Esophagus muscularis mucosa (tissue), 4 donors: ENCODE measurements around the gene TRAPPC3L. TPM values are rescaled to one million over a fixed set of nuclear protein-coding genes. Genes with fewer than 3 reads are reported as not detected.

Experiments
- DNase-seq: peaks from one replicate; pipeline ENCODE4 v3.0.0-alpha.2; 2017; ENCODE audit errors: extremely low spot score
- H3K27ac ChIP-seq, 4 donors: fragments of 200-600 bp; sonication (generic); replicated peaks in 1 of 4; 1 replicate in 3 of 4; 2 replicates in 1 of 4; pipeline ENCODE4 v1.5.1; 2016 to 2019; ENCODE audit warnings: mild to moderate bottlenecking in 1 of 4
- H3K27me3 ChIP-seq, 4 donors: fragments of 200-600 bp; sonication (generic); one replicate each; pipeline versions ENCODE4 v1.5.1 to v1.6.0; 2016 to 2019
- H3K36me3 ChIP-seq, 4 donors: fragments of 200-600 bp; sonication (generic); one replicate each; pipeline ENCODE4 v1.5.1; 2016 to 2019
- H3K4me1 ChIP-seq, 4 donors: fragments of 200-600 bp; sonication (generic); one replicate each; pipeline ENCODE4 v1.5.1; 2016 to 2019
- H3K4me3 ChIP-seq, 4 donors: fragments of 200-600 bp; sonication (generic); 1 replicate in 2 of 4; 2 replicates in 2 of 4; pipeline ENCODE4 v1.5.1; 2016 to 2019; ENCODE audit warnings: mild to moderate bottlenecking in 4 of 4, moderate library complexity in 1 of 4
- H3K9me3 ChIP-seq, 4 donors: fragments of 200-600 bp; sonication (generic); 1 replicate in 3 of 4; 2 replicates in 1 of 4; pipeline ENCODE4 v1.5.1; 2016 to 2019
- EP300 ChIP-seq: sonication (generic); formaldehyde crosslinking; IDR thresholded peaks from one replicate; pipeline ENCODE4 v1.6.1; 2017; ENCODE audit warnings: antibody characterized with exemption
- POLR2A ChIP-seq: fragments of 450-650 bp; IDR thresholded peaks from one replicate; pipeline ENCODE4 v1.6.1; 2017; ENCODE audit warnings: antibody characterized with exemption, moderate library complexity, mild to moderate bottlenecking, low read depth
- POLR2AphosphoS5 ChIP-seq, 2 donors: sonication (generic); formaldehyde crosslinking; IDR thresholded peaks; one replicate each; pipeline ENCODE4 v1.6.1; 2017; ENCODE audit warnings: antibody characterized with exemption in 2 of 2
- WGBS: methylation state at CpG from one replicate; pipeline ENCODE4 v1.1.5; 2018; 5-methylcytosine and 5-hydroxymethylcytosine counted together
- intact Hi-C: fragments of 100-400 bp; cut with DNase I; formaldehyde crosslinking; loops from one replicate; pipeline ENCODE4 v1.15.1; 2023
- total RNA-seq, 4 donors: library from RNA; depleted of rRNA; stranded (reverse); fragments of >200 nt; gene quantifications; one replicate each; pipeline versions ENCODE4 v1.1.0 to v1.2.1, GENCODE V29; 2016
- TF ChIP-seq, protein P1 (sequence below), 3 experiments: fragments of 200-600 bp in 2 of 3; fragments of 450-650 bp in 1 of 3; sonication (generic) in 2 of 3; IDR thresholded peaks; one replicate each; pipeline ENCODE4 v1.5.1; 2017 to 2019; ENCODE audit warnings: antibody characterized with exemption in 3 of 3, mild to moderate bottlenecking in 2 of 3, moderate library complexity in 1 of 3

Gene TRAPPC3L
- total RNA-seq, 4 donors from 2014 or later = 0.42 TPM; not detected in 3

DNA sequence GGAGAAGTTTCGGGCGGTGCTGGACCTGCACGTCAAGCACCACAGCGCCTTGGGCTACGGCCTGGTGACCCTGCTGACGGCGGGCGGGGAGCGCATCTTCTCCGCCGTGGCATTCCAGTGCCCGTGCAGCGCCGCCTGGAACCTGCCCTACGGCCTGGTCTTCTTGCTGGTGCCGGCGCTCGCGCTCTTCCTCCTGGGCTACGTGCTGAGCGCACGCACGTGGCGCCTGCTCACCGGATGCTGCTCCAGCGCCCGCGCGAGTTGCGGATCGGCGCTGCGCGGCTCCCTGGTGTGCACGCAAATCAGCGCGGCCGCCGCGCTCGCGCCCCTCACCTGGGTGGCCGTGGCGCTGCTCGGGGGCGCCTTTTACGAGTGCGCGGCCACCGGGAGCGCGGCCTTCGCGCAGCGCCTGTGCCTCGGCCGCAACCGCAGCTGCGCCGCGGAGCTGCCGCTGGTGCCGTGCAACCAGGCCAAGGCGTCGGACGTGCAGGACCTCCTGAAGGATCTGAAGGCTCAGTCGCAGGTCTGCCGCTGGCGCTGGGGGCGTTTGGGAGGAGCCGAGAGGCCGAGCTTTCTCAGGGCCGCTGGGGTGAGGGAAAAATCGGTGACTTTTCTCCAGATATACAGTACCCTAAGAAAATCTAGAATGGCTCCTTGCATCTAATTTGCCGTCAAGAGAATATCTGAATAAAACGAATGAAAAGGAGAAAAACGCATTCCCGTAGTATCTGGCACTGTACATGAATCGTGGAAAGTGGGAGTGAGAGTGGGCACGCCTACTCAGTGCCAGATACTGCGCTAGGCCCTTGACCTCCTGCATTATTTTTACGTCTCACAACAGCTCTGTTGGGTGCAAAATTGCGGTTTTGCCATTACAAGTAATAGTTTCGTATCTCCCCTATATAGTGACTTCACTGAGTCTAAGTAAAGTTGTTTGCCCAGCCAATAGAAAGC, 83.3 kb downstream of the TRAPPC3L start:
- intact Hi-C loops = no loop called here
- Histone ChIP-seq H3K36me3 (no peaks in the 10 kb centered on the region), H3K9me3 (no peaks in the 10 kb centered on the region), H3K27me3 (peaks cover 0 to 24% (median 0%) of the 10 kb centered on the region in 4 donors), H3K27ac (peak overlapping the region in 2 of 4 donors; percentile 8 to 17), H3K4me3 (peak overlapping the region; percentile 52 to 60 (median 54)), H3K4me1 (peaks cover 0 to 14% (median 12%) of the 10 kb centered on the region in 4 donors)
- DNase-seq = no peak
- 37% methylated on average over 17 of the region's 84 CpGs for WGBS
- TF ChIP-seq EP300 (no peak), POLR2AphosphoS5 (IDR thresholded peaks at IDR 0.05) (no peak), POLR2A (no peak)
- TF ChIP-seq, protein P1, sequence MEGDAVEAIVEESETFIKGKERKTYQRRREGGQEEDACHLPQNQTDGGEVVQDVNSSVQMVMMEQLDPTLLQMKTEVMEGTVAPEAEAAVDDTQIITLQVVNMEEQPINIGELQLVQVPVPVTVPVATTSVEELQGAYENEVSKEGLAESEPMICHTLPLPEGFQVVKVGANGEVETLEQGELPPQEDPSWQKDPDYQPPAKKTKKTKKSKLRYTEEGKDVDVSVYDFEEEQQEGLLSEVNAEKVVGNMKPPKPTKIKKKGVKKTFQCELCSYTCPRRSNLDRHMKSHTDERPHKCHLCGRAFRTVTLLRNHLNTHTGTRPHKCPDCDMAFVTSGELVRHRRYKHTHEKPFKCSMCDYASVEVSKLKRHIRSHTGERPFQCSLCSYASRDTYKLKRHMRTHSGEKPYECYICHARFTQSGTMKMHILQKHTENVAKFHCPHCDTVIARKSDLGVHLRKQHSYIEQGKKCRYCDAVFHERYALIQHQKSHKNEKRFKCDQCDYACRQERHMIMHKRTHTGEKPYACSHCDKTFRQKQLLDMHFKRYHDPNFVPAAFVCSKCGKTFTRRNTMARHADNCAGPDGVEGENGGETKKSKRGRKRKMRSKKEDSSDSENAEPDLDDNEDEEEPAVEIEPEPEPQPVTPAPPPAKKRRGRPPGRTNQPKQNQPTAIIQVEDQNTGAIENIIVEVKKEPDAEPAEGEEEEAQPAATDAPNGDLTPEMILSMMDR (IDR thresholded peaks at IDR 0.05) = no peak

DNA sequence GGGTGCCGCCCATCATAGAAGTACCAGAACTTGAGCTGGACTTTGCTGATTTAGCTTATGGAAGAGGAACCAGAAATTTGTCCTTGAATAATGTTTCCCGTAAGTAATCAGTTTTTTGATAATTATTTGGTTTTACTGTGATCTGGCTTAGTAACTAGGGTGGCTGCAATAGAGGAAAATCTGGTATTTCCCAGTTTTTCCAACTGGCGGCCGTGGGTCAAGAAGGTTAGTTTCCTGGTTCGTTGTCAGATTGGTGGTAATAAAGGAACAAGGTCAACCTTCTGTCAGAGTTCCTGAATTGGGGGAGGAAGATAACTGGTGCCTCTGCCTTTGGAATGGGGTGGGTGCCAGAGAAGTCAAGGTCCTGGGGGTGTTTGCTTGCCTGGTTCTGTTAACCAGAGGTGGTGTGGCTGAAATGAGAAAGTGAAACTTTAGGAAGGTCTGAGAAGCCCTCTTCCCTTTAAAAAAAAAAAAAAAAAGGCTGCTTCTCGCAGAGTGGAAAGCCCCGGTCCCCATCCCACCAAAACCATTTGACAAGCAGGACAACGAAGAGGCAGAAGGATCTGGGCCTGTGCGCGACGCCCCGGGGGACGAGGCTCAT, 84.1 kb downstream of the TRAPPC3L start, which contains the start of gene CALHM6:
Gene CALHM6, plus strand, starts transcription at position 45 of the 601 bp plus-strand sequence. Its CDS starts 555 bp downstream, at position 600.
- intact Hi-C loops = no loop called here

DNA sequence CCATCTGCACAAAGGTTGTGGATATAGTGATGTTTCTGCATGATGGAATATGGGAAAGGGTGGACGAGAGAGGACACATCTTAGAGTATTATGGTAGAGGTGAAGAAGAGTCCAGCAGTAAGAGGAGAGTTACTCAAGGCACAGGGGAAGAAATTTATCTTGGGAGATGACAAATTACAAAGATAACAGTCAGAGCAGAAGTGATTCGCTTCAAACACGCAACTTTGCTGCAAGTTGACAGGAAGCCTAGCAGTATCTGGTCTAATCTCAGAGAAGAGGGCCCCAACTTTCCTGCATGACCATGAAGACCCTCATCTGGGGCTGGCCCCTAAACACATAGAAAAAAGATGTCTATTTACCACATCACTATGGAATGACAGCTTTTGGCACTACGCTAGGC, 85.6 kb downstream of the TRAPPC3L start:
- 86% methylated on average over 4 of the region's 4 CpGs for WGBS

More for the DNA sequence above, 84.1 kb downstream of the TRAPPC3L start, which contains the start of gene CALHM6:
- Histone ChIP-seq H3K9me3 (no peaks in the 10 kb centered on the region), H3K27ac (peak within 1 kb of the TSS in 2 of 4 donors; percentile 8 to 17), H3K36me3 (no peaks in the 10 kb centered on the region), H3K4me1 (peaks cover 0 to 14% (median 12%) of the 10 kb centered on the region in 4 donors), H3K4me3 (peak within 1 kb of the TSS; percentile 52 to 60 (median 54)), H3K27me3 (peaks cover 0 to 24% (median 0%) of the 10 kb centered on the region in 4 donors)
- DNase-seq = no peak
- TF ChIP-seq, protein P1 (IDR thresholded peaks at IDR 0.05) = no peak
- TF ChIP-seq EP300 (no peak), POLR2AphosphoS5 (IDR thresholded peaks at IDR 0.05) (no peak), POLR2A (no peak)
- 51% methylated on average over 13 of the region's 13 CpGs for WGBS

DNA sequence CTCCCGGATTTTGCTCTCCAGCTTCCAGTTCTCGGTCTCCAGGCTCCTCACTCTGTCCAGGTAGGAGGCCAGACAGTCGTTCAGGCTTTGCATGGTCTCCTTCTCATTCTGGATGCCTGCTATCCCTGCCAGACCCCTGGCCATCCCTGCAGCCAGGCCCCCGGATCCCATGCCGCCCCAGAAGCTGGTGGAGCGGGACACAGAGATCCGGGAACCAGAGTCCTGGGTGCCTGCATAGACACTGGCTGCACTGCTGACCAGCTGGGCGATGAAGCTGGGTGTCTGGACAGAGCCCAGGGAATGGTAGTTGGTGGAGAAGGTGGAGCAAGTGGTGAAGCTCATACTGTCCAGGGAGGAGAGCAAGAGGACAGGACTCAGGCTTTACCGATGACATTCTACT, 87.2 kb downstream of the TRAPPC3L start:
- no peaks in the 10 kb centered on the region for H3K36me3 ChIP-seq
- H3K4me1 ChIP-seq = peaks cover 0 to 14% (median 12%) of the 10 kb centered on the region in 4 donors
- no peak for DNase-seq
- intact Hi-C loops = no loop called here
- peaks cover 0 to 16% (median 0%) of the 10 kb centered on the region in 4 donors for H3K27me3 ChIP-seq
- 88% methylated on average over 9 of the region's 9 CpGs for WGBS
- no peaks in the 10 kb centered on the region for H3K9me3 ChIP-seq
- H3K4me3 ChIP-seq = no peak overlapping the region
- H3K27ac ChIP-seq = no peak overlapping the region
- no peak for TF ChIP-seq POLR2A
- TF ChIP-seq EP300 = no peak
- TF ChIP-seq, protein P1 (IDR thresholded peaks at IDR 0.05) = no peak
- TF ChIP-seq POLR2AphosphoS5 (IDR thresholded peaks at IDR 0.05) = no peak

More for the DNA sequence above, 85.6 kb downstream of the TRAPPC3L start:
- Histone ChIP-seq H3K9me3 (no peaks in the 10 kb centered on the region), H3K4me1 (peaks cover 0 to 14% (median 12%) of the 10 kb centered on the region in 4 donors), H3K27me3 (peaks cover 0 to 24% (median 0%) of the 10 kb centered on the region in 4 donors), H3K4me3 (no peak overlapping the region), H3K36me3 (no peaks in the 10 kb centered on the region), H3K27ac (no peak overlapping the region)
- intact Hi-C loops = no loop called here
- TF ChIP-seq EP300 = no peak
- DNase-seq = no peak

DNA sequence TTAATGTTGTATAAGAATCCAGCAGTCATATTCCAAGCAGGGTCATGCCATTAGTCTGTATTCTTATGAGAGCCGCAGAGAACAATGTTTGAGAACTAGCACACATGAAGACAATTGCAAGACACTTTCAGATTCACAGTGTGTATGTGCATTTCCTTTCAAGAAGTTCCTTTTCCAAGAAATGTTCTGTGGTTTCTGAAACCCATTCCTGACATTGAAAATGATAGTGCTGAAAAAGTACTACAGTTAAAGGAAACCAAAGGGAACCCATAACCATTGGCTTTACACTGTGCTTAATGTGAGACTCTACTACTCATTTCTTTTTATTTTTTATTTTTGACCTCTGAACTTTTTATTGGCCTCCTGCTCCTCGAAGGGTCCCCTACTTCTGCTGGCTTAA, 88.6 kb downstream of the TRAPPC3L start:
- Histone ChIP-seq H3K4me3 (no peak overlapping the region), H3K4me1 (peaks cover 0 to 7% (median 5%) of the 10 kb centered on the region in 4 donors), H3K27ac (no peak overlapping the region), H3K36me3 (no peaks in the 10 kb centered on the region), H3K27me3 (peaks cover 0 to 3% (median 0%) of the 10 kb centered on the region in 4 donors), H3K9me3 (no peaks in the 10 kb centered on the region)
- DNase-seq = no peak
- intact Hi-C loops = no loop called here
- WGBS = 72% methylated on average over 2 of the region's 2 CpGs
- no peak for TF ChIP-seq POLR2AphosphoS5 (IDR thresholded peaks at IDR 0.05)
- no peak for TF ChIP-seq POLR2A
- TF ChIP-seq EP300 = no peak
- TF ChIP-seq, protein P1 (IDR thresholded peaks at IDR 0.05) = no peak
